ENCODE results near the gene WRAP73. TPM values are rescaled to one million over a fixed set of nuclear protein-coding genes. Genes with fewer than 3 reads are reported as not detected.
A peak's percentile ranks its signal among the peaks of the same experiment; 100 is the strongest.

WRAP73 gene
- 10 to 100 TPM in 9 of 12 donors, 1 to 10 TPM in 2, not detected in 1; 3.3 to 14.6 (median 11.7) TPM for polyA plus RNA-seq (ENCODE audit: insufficient read length in 12 of 12)
- long read RNA-seq, donor 1, transcript WRAP73-201 (12 exons, 1,665 nt): major isoform, 5 of 6 reads
- long read RNA-seq, donor 1, partial matches to known transcripts: 0 of 6 reads
- long read RNA-seq, donor 1, other reads (novel, unspliced or antisense): 0 of 6 reads
- long read RNA-seq, donor 2, transcript WRAP73-201 (12 exons, 1,665 nt): major isoform, 5 of 10 reads
- long read RNA-seq, donor 2, partial matches to known transcripts: 5 of 10 reads
- long read RNA-seq, donor 2, other reads (novel, unspliced or antisense): 0 of 10 reads
- long read RNA-seq, donor 3, partial matches to known transcripts: 7 of 7 reads
- long read RNA-seq, donor 3, other reads (novel, unspliced or antisense): 0 of 7 reads
- long read RNA-seq, donor 4: 0 reads
- long read RNA-seq, donor 5, transcript WRAP73-201 (12 exons, 1,665 nt): major isoform, 7 of 7 reads
- long read RNA-seq, donor 5, partial matches to known transcripts: 0 of 7 reads
- long read RNA-seq, donor 5, other reads (novel, unspliced or antisense): 0 of 7 reads
- long read RNA-seq, donor 6, partial matches to known transcripts: 0 of 2 reads
- long read RNA-seq, donor 6, other reads (novel, unspliced or antisense): 0 of 2 reads
- long read RNA-seq, donor 7: 0 reads
- long read RNA-seq, donor 8, partial matches to known transcripts: 6 of 11 reads
- long read RNA-seq, donor 8, other reads (novel, unspliced or antisense): 0 of 11 reads
- long read RNA-seq, donor 9, partial matches to known transcripts: 0 of 2 reads
- long read RNA-seq, donor 9, other reads (novel, unspliced or antisense): 0 of 2 reads
- long read RNA-seq, donor 10, partial matches to known transcripts: 0 of 2 reads
- long read RNA-seq, donor 10, other reads (novel, unspliced or antisense): 0 of 2 reads
- long read RNA-seq, donor 11, transcript WRAP73-201 (12 exons, 1,665 nt): major isoform, 5 of 17 reads
- long read RNA-seq, donor 11, partial matches to known transcripts: 9 of 17 reads
- long read RNA-seq, donor 11, other reads (novel, unspliced or antisense): 0 of 17 reads

- DNase-seq: peak; percentile 90
Observed at GRCh38 chr1:3649342-3650247, at the start of gene WRAP73. Gene WRAP73, minus strand, starts transcription at chr1:3650103. Its CDS starts 104 bp downstream, at chr1:3649999.

GRCh38 chr1:3699596-3699995, 49.7 kb upstream of the WRAP73 start:
- DNase-seq: no peak

GRCh38 chr1:3698660-3699408, 48.9 kb upstream of the WRAP73 start:
- no peak for DNase-seq

GRCh38 chr1:3697810-3698209, 47.9 kb upstream of the WRAP73 start:
- DNase-seq: no peak

GRCh38 chr1:3697104-3697503, 47.2 kb upstream of the WRAP73 start:
- DNase-seq: no peak

- DNase-seq: no peak
Observed at GRCh38 chr1:3696689-3697088, 46.8 kb upstream of the WRAP73 start.

- no peak for DNase-seq
Observed at GRCh38 chr1:3695326-3696217, 45.7 kb upstream of the WRAP73 start.

GRCh38 chr1:3693321-3693720, 43.4 kb upstream of the WRAP73 start:
- DNase-seq: no peak

- DNase-seq: no peak
Observed at GRCh38 chr1:3692598-3692997, 42.7 kb upstream of the WRAP73 start.

- no peak for DNase-seq
Observed at GRCh38 chr1:3691421-3692204, 41.7 kb upstream of the WRAP73 start.

- no peak for DNase-seq
Observed at GRCh38 chr1:3690282-3691065, 40.6 kb upstream of the WRAP73 start.

GRCh38 chr1:3689138-3689750, 39.3 kb upstream of the WRAP73 start:
- DNase-seq: no peak

GRCh38 chr1:3688356-3689137, 38.6 kb upstream of the WRAP73 start:
- no peak for DNase-seq

GRCh38 chr1:3687504-3687903, 37.6 kb upstream of the WRAP73 start:
- no peak for DNase-seq

- no peak for DNase-seq
Observed at GRCh38 chr1:3685906-3686305, 36.0 kb upstream of the WRAP73 start.

GRCh38 chr1:3685222-3685621, 35.3 kb upstream of the WRAP73 start:
- DNase-seq: no peak
